ENCODE data around the gene CNTNAP5.

CNTNAP5 gene

GRCh38 chr2:124877141-124877577, 852.1 kb downstream of the CNTNAP5 start:
- no peak for DNase-seq (ENCODE audit: low read depth in 4 of 4, low spot score in 1 of 4)

GRCh38 chr2:124879640-124880039, 854.6 kb downstream of the CNTNAP5 start:
- DNase-seq (ENCODE audit: low read depth in 4 of 4, low spot score in 1 of 4) = no peak

- DNase-seq (ENCODE audit: low read depth in 4 of 4, low spot score in 1 of 4) = no peak
Measured at GRCh38 chr2:124880995-124881394, 855.9 kb downstream of the CNTNAP5 start.

GRCh38 chr2:124882423-124882822, 857.3 kb downstream of the CNTNAP5 start:
- no peak for DNase-seq (ENCODE audit: low read depth in 4 of 4, low spot score in 1 of 4)

GRCh38 chr2:124883595-124883994, 858.5 kb downstream of the CNTNAP5 start:
- no peak for DNase-seq (ENCODE audit: low read depth in 4 of 4, low spot score in 1 of 4)

GRCh38 chr2:124884315-124884714, 859.2 kb downstream of the CNTNAP5 start:
- no peak for DNase-seq (ENCODE audit: low read depth in 4 of 4, low spot score in 1 of 4)

- DNase-seq (ENCODE audit: low read depth in 4 of 4, low spot score in 1 of 4) = no peak
Measured at GRCh38 chr2:124886216-124886615, 861.1 kb downstream of the CNTNAP5 start.

GRCh38 chr2:124887466-124887865, 862.4 kb downstream of the CNTNAP5 start:
- no peak for DNase-seq (ENCODE audit: low read depth in 4 of 4, low spot score in 1 of 4)

GRCh38 chr2:124888431-124888830, 863.3 kb downstream of the CNTNAP5 start:
- no peak for DNase-seq (ENCODE audit: low read depth in 4 of 4, low spot score in 1 of 4)

- no peak for DNase-seq (ENCODE audit: low read depth in 4 of 4, low spot score in 1 of 4)
Measured at GRCh38 chr2:124894199-124894598, 869.1 kb downstream of the CNTNAP5 start.

GRCh38 chr2:124898827-124899226, 873.7 kb downstream of the CNTNAP5 start:
- no peak for DNase-seq (ENCODE audit: low read depth in 4 of 4, low spot score in 1 of 4)

- DNase-seq (ENCODE audit: low read depth in 4 of 4, low spot score in 1 of 4) = no peak
Measured at GRCh38 chr2:124908411-124908810, 883.3 kb downstream of the CNTNAP5 start.

GRCh38 chr2:124911560-124911959, 886.5 kb downstream of the CNTNAP5 start:
- no peak for DNase-seq (ENCODE audit: low read depth in 4 of 4, low spot score in 1 of 4)

GRCh38 chr2:124913868-124914267, 888.8 kb downstream of the CNTNAP5 start:
- no peak for DNase-seq (ENCODE audit: low read depth in 4 of 4, low spot score in 1 of 4)

- no peak for DNase-seq (ENCODE audit: low read depth in 4 of 4, low spot score in 1 of 4)
Measured at GRCh38 chr2:124915567-124915966, 890.5 kb downstream of the CNTNAP5 start.

GRCh38 chr2:124919296-124919695, 894.2 kb downstream of the CNTNAP5 start:
- DNase-seq (ENCODE audit: low read depth in 4 of 4, low spot score in 1 of 4) = no peak

GRCh38 chr2:124920448-124920847, 895.4 kb downstream of the CNTNAP5 start:
- DNase-seq (ENCODE audit: low read depth in 4 of 4, low spot score in 1 of 4) = no peak

GRCh38 chr2:124921191-124921590, 896.1 kb downstream of the CNTNAP5 start:
- DNase-seq (ENCODE audit: low read depth in 4 of 4, low spot score in 1 of 4) = no peak

- no peak for DNase-seq (ENCODE audit: low read depth in 4 of 4, low spot score in 1 of 4)
Measured at GRCh38 chr2:124923097-124923496, 898.0 kb downstream of the CNTNAP5 start.

- DNase-seq (ENCODE audit: low read depth in 4 of 4, low spot score in 1 of 4) = no peak
Measured at GRCh38 chr2:124933883-124934282, 908.8 kb downstream of the CNTNAP5 start.

- DNase-seq (ENCODE audit: low read depth in 4 of 4, low spot score in 1 of 4) = no peak
Measured at GRCh38 chr2:124953921-124954320, 928.8 kb downstream of the CNTNAP5 start.

GRCh38 chr2:124959581-124959980, 934.5 kb downstream of the CNTNAP5 start:
- no peak for DNase-seq (ENCODE audit: low read depth in 4 of 4, low spot score in 1 of 4)

GRCh38 chr2:124961132-124961531, 936.0 kb downstream of the CNTNAP5 start:
- no peak for DNase-seq (ENCODE audit: low read depth in 4 of 4, low spot score in 1 of 4)
